ENCODE results near the gene NTN1. TPM values are rescaled to one million over a fixed set of nuclear protein-coding genes. Genes with fewer than 3 reads are reported as not detected.

The NTN1 gene
- total and polyA plus RNA-seq, 9 donors = 0.28 to 12.5 (median 1.8) TPM

- Histone ChIP-seq H3K4me1 (ENCODE audit: insufficient read depth) (no peaks in the 10 kb centered on the region), H3K27me3 (no peaks in the 10 kb centered on the region), H3K9me3 (no peaks in the 10 kb centered on the region), H3K36me3 (no peaks in the 10 kb centered on the region), H3K4me3 (no peak overlapping the region), H3K27ac (no peak overlapping the region)
- WGBS, 3 donors = 94 to 97% (median 94%) methylated on average over 3 of the region's 3 CpGs
- TF ChIP-seq EP300 (IDR thresholded peaks at IDR 0.05) = no peak
- no peak for TF ChIP-seq POLR2A (IDR thresholded peaks at IDR 0.05)
- TF ChIP-seq CTCF (IDR thresholded peaks at IDR 0.05) = no peak
- intact Hi-C loops (cut with DNase I) = no loop called here
- DNase-seq = no peak
Observed at GRCh38 chr17:9169116-9169515, 147.8 kb downstream of the NTN1 start.

DNA sequence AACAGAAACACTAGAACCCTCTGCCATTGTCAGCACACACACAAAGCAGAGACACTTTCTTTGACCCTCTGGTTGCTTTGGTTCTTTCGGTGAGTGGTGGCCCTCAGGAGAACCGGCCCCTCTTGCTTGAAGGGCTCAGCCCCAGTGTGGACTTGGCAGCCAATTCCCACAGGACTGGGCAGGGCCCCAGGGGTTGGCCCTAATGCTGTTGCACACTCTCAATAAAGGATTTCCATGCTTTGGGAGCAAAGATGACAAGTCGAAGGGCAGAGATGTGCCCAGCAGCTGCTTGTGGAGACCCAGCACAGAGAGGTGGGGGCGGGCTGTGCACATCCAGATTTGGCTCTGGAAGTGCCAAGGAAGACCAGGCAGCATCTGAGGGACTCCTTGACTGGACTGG is 149.0 kb downstream of the NTN1 start:
- Histone ChIP-seq H3K27me3 (no peaks in the 10 kb centered on the region), H3K27ac (no peak overlapping the region), H3K4me1 (ENCODE audit: insufficient read depth) (no peaks in the 10 kb centered on the region), H3K36me3 (no peaks in the 10 kb centered on the region), H3K4me3 (no peak overlapping the region), H3K9me3 (no peaks in the 10 kb centered on the region)
- TF ChIP-seq POLR2A (IDR thresholded peaks at IDR 0.05) (no peak), CTCF (IDR thresholded peaks at IDR 0.05) (no peak), EP300 (IDR thresholded peaks at IDR 0.05) (no peak)
- intact Hi-C loops (cut with DNase I) = no loop called here
- WGBS, 3 donors = 84 to 90% (median 84%) methylated on average over 4 of the region's 4 CpGs
- DNase-seq = no peak

DNA sequence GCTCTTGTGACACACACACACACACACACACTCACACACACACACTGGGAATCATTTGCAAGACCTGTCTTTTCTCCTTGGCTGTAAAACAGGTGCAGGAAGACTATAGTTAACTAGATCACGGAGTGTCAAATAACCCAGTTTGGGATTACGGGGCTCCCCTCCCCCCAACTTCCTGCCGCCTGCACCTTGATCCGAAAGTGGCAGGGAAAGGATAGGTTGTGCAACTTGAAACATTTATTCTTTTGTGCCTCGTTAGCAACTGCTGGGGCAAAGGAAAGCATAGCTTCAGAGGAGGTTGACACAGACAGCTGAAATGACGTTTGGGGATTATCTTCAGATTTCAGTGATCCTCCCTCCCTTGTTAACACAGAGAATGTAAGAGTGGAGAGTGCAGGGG is 149.5 kb downstream of the NTN1 start:
- Histone ChIP-seq H3K9me3 (no peaks in the 10 kb centered on the region), H3K27me3 (no peaks in the 10 kb centered on the region), H3K4me1 (ENCODE audit: insufficient read depth) (no peaks in the 10 kb centered on the region), H3K36me3 (no peaks in the 10 kb centered on the region), H3K4me3 (no peak overlapping the region), H3K27ac (no peak overlapping the region)
- DNase-seq = no peak
- intact Hi-C loops (cut with DNase I) = no loop called here
- 48 to 59% (median 56%) methylated on average over 6 of the region's 6 CpGs for WGBS, 3 donors
- no peak for TF ChIP-seq EP300 (IDR thresholded peaks at IDR 0.05)
- no peak for TF ChIP-seq POLR2A (IDR thresholded peaks at IDR 0.05)
- TF ChIP-seq CTCF (IDR thresholded peaks at IDR 0.05) = no peak

GRCh38 chr17:9173386-9173983 is 152.2 kb downstream of the NTN1 start:
- Histone ChIP-seq H3K4me1 (ENCODE audit: insufficient read depth) (peaks cover 6% of the 10 kb centered on the region), H3K27me3 (no peaks in the 10 kb centered on the region), H3K27ac (no peak overlapping the region), H3K9me3 (no peaks in the 10 kb centered on the region), H3K36me3 (no peaks in the 10 kb centered on the region), H3K4me3 (no peak overlapping the region)
- DNase-seq = no peak
- 64 to 72% (median 71%) methylated on average over 5 to 7 of the region's 7 CpGs for WGBS, 3 donors
- intact Hi-C loops (cut with DNase I) = no loop called here
- TF ChIP-seq POLR2A (IDR thresholded peaks at IDR 0.05) (no peak), EP300 (IDR thresholded peaks at IDR 0.05) (no peak), CTCF (IDR thresholded peaks at IDR 0.05) (no peak)

Data from ovary (tissue), 9 donors.